Measurements from ENCODE around the gene TSPAN10. TPM values are rescaled to one million over a fixed set of nuclear protein-coding genes. Genes with fewer than 3 reads are reported as not detected.

The TSPAN10 gene
- total RNA-seq, 1 experiment from 2014 or later, result 1.3 TPM

- DNase-seq (ENCODE audit: low read depth), result no peak
Measured at GRCh38 chr17:81687770-81688541, 51.0 kb downstream of the TSPAN10 start.

GRCh38 chr17:81688616-81689015, 51.6 kb downstream of the TSPAN10 start:
- no peak for DNase-seq (ENCODE audit: low read depth)

GRCh38 chr17:81690066-81690465, 53.1 kb downstream of the TSPAN10 start:
- DNase-seq (ENCODE audit: low read depth), result no peak

- DNase-seq (ENCODE audit: low read depth), result no peak
Measured at GRCh38 chr17:81690549-81690948, 53.6 kb downstream of the TSPAN10 start.

GRCh38 chr17:81691196-81691595, 54.2 kb downstream of the TSPAN10 start:
- no peak for DNase-seq (ENCODE audit: low read depth)

- no peak for DNase-seq (ENCODE audit: low read depth)
Measured at GRCh38 chr17:81691608-81692007, 54.6 kb downstream of the TSPAN10 start.

GRCh38 chr17:81693509-81694210, 56.7 kb downstream of the TSPAN10 start:
- no peak for DNase-seq (ENCODE audit: low read depth)

- no peak for DNase-seq (ENCODE audit: low read depth)
Measured at GRCh38 chr17:81694810-81695209, 57.8 kb downstream of the TSPAN10 start.

GRCh38 chr17:81695211-81695610, 58.2 kb downstream of the TSPAN10 start:
- DNase-seq (ENCODE audit: low read depth), result no peak

- DNase-seq (ENCODE audit: low read depth), result no peak
Measured at GRCh38 chr17:81695801-81696200, 58.8 kb downstream of the TSPAN10 start.

GRCh38 chr17:81696218-81696941, 59.4 kb downstream of the TSPAN10 start:
- DNase-seq (ENCODE audit: low read depth), result no peak

- no peak for DNase-seq (ENCODE audit: low read depth)
Measured at GRCh38 chr17:81697261-81698044, 60.5 kb downstream of the TSPAN10 start.

Other genes starting within 250 kb of the TSPAN10 start
- under 0.01 and 0.36 TPM in 2 replicates for gene BAHCC1, start 241.7 kb upstream of the TSPAN10 start, total RNA-seq (2014; rRNA removed; shearing (Covaris generic))
- 1,818 and 2,136 TPM in 2 replicates for gene ACTG1, start 124.4 kb upstream of the TSPAN10 start, total RNA-seq (2014; rRNA removed; shearing (Covaris generic))
- gene FSCN2, start 108.8 kb upstream of the TSPAN10 start, total RNA-seq (2014; rRNA removed; shearing (Covaris generic)), result not detected in 2 replicates
- 8.2 and 13.0 TPM in 2 replicates for gene FAAP100, start 84.8 kb upstream of the TSPAN10 start, total RNA-seq (2014; rRNA removed; shearing (Covaris generic))
- gene NPLOC4, start 84 bp upstream of the TSPAN10 start, total RNA-seq (2014; rRNA removed; shearing (Covaris generic)), result 26.9 and 30.8 TPM in 2 replicates
- 0.29 TPM in 1 of 2 replicates, not detected in the other for gene PDE6G, start 19.3 kb downstream of the TSPAN10 start, total RNA-seq (2014; rRNA removed; shearing (Covaris generic))
- gene OXLD1, start 29.4 kb downstream of the TSPAN10 start, total RNA-seq (2014; rRNA removed; shearing (Covaris generic)), result 36.5 and 54.0 TPM in 2 replicates
- gene CCDC137, start 29.5 kb downstream of the TSPAN10 start, total RNA-seq (2014; rRNA removed; shearing (Covaris generic)), result 7.7 and 14.1 TPM in 2 replicates
- 28.6 and 30.9 TPM in 2 replicates for gene ARL16, start 46.6 kb downstream of the TSPAN10 start, total RNA-seq (2014; rRNA removed; shearing (Covaris generic))
- 42.4 and 47.5 TPM in 2 replicates for gene HGS, start 46.8 kb downstream of the TSPAN10 start, total RNA-seq (2014; rRNA removed; shearing (Covaris generic))
- gene MRPL12, start 66.2 kb downstream of the TSPAN10 start, total RNA-seq (2014; rRNA removed; shearing (Covaris generic)), result 12.6 and 13.0 TPM in 2 replicates
- gene SLC25A10, start 75.1 kb downstream of the TSPAN10 start, total RNA-seq (2014; rRNA removed; shearing (Covaris generic)), result 45.9 and 53.0 TPM in 2 replicates
- gene GCGR, start 167.0 kb downstream of the TSPAN10 start, total RNA-seq (2014; rRNA removed; shearing (Covaris generic)), result not detected in 2 replicates
- 34.1 and 48.1 TPM in 2 replicates for gene MCRIP1, start 196.1 kb downstream of the TSPAN10 start, total RNA-seq (2014; rRNA removed; shearing (Covaris generic))
- gene PPP1R27, start 197.9 kb downstream of the TSPAN10 start, total RNA-seq (2014; rRNA removed; shearing (Covaris generic)), result not detected in 2 replicates
- 666 and 757 TPM in 2 replicates for gene P4HB, start 223.3 kb downstream of the TSPAN10 start, total RNA-seq (2014; rRNA removed; shearing (Covaris generic))
- gene ARHGDIA, start 234.1 kb downstream of the TSPAN10 start, total RNA-seq (2014; rRNA removed; shearing (Covaris generic)), result 137 and 170 TPM in 2 replicates